OCI-LY1 (cell line): Measurements from ENCODE around the gene DACH1.

Source experiments
- H2AFZ ChIP-seq: fragments of 200-600 bp; sonication (generic), shearing (Covaris generic); 2 replicates; pipeline ENCODE4 v1.6.0; 2014; ENCODE audit warnings: antibody characterized with exemption, mild to moderate bottlenecking, low read length
- H3F3A ChIP-seq: fragments of 200-600 bp; sonication (generic), shearing (Covaris generic); 2 replicates; pipeline ENCODE4 v1.6.0; 2014; ENCODE audit warnings: mild to moderate bottlenecking, antibody characterized with exemption, low read length, moderate library complexity; ENCODE audit not compliant: insufficient read depth
- H3K27ac ChIP-seq: fragments of 200-600 bp; sonication (generic); 2 replicates; pipeline ENCODE4 v1.5.1; 2014; ENCODE audit warnings: low read length, mixed run types, mild to moderate bottlenecking, low read depth; ENCODE audit not compliant: poor library complexity, severe bottlenecking
- H3K27me3 ChIP-seq: fragments of 200-600 bp; sonication (generic); 2 replicates; pipeline ENCODE4 v1.6.0; 2014; ENCODE audit warnings: antibody characterized with exemption, mild to moderate bottlenecking, low read length, moderate library complexity; ENCODE audit not compliant: insufficient read depth
- H3K36me3 ChIP-seq: fragments of 200-600 bp; sonication (generic); 2 replicates; pipeline ENCODE4 v1.6.1; 2014; ENCODE audit warnings: mild to moderate bottlenecking, antibody characterized with exemption, low read length, moderate library complexity, mixed read lengths; ENCODE audit not compliant: insufficient read depth
- H3K4me1 ChIP-seq: fragments of 200-600 bp; sonication (generic); 2 replicates; pipeline ENCODE4 v1.5.1; 2014; ENCODE audit warnings: mild to moderate bottlenecking, low read length, moderate library complexity; ENCODE audit not compliant: insufficient read depth, severe bottlenecking
- H3K4me2 ChIP-seq: fragments of 200-600 bp; sonication (generic), shearing (Covaris generic); 2 replicates; pipeline ENCODE4 v1.6.1; 2014; ENCODE audit warnings: low read length
- H3K4me3 ChIP-seq: fragments of 200-600 bp; sonication (generic); 2 replicates; pipeline ENCODE4 v1.5.1; 2014; ENCODE audit warnings: low read length, low read depth, mild to moderate bottlenecking, mixed read lengths; ENCODE audit not compliant: poor library complexity, severe bottlenecking
- H3K79me2 ChIP-seq: fragments of 200-600 bp; shearing (Covaris generic); 2 replicates; pipeline ENCODE4 v1.6.1; 2016; ENCODE audit warnings: mixed run types, low read length, mixed read lengths; ENCODE audit not compliant: insufficient read depth
- H3K9ac ChIP-seq: fragments of 200-600 bp; sonication (generic), shearing (Covaris generic); 2 replicates; pipeline ENCODE4 v1.6.1; 2014; ENCODE audit warnings: mild to moderate bottlenecking, low read length, mixed read lengths
- H3K9me2 ChIP-seq: fragments of 200-600 bp; sonication (generic), shearing (Covaris generic); 2 replicates; pipeline ENCODE4 v1.6.1; 2014; ENCODE audit warnings: low read depth, mild to moderate bottlenecking, low read length, mixed read lengths
- H3K9me3 ChIP-seq: fragments of 200-600 bp; shearing (Covaris generic); 2 replicates; pipeline ENCODE4 v1.6.1; 2014; ENCODE audit warnings: low read length, mixed read lengths
- H4K20me1 ChIP-seq: fragments of 200-600 bp; sonication (generic), shearing (Covaris generic); 2 replicates; pipeline ENCODE4 v1.6.0; 2016; ENCODE audit warnings: mild to moderate bottlenecking, low read length; ENCODE audit not compliant: insufficient read depth
- EZH2 ChIP-seq: fragments of 200-600 bp; sonication (generic), shearing (Covaris generic); IDR thresholded peaks from 2 replicates; pipeline ENCODE4 v1.8.0; 2017; ENCODE audit warnings: borderline replicate concordance, mixed run types, mild to moderate bottlenecking, antibody characterized with exemption, low read length, moderate library complexity, mixed read lengths
- TF ChIP-seq, protein P1 (sequence below): fragments of 200-600 bp; sonication (generic), shearing (Covaris generic); IDR thresholded peaks from 2 replicates; pipeline ENCODE4 v1.5.1; 2017; ENCODE audit warnings: mild to moderate bottlenecking, antibody characterized with exemption, low read length, moderate library complexity, mixed read lengths

The DACH1 gene

DNA sequence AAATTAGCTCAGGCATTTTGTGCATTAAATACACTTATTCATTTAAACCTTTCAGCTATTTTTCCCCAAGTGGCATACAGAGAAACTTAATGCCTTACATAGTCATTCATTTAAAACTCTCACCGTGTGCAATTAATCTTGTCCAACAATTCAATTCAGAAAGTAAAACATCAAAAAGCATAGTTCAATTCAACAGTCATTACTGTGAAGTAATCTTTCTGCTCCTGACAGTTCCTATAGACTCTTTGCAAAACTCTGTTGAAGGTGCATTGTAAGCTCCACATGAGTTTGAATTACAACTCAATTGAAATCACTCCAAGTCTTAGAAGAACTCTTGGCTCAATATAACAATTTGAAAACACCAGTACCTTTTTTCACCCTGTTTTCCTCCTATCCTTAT is 228.3 kb downstream of the DACH1 start:
- H3K27ac ChIP-seq, result no peak overlapping the region
- H3K27me3 ChIP-seq, result no peaks in the 10 kb centered on the region
- H3K9ac ChIP-seq, result no peak overlapping the region
- no peaks in the 10 kb centered on the region for H3K4me1 ChIP-seq
- H3K36me3 ChIP-seq, result no peaks in the 10 kb centered on the region
- no peak overlapping the region for H3K4me2 ChIP-seq
- H3K4me3 ChIP-seq, result no peak overlapping the region
- H3K9me2 ChIP-seq, result no peaks in the 10 kb centered on the region
- no peaks in the 10 kb centered on the region for H3K9me3 ChIP-seq
- H4K20me1 ChIP-seq, result no peaks in the 10 kb centered on the region
- no peak for TF ChIP-seq EZH2
- TF ChIP-seq, protein P1, sequence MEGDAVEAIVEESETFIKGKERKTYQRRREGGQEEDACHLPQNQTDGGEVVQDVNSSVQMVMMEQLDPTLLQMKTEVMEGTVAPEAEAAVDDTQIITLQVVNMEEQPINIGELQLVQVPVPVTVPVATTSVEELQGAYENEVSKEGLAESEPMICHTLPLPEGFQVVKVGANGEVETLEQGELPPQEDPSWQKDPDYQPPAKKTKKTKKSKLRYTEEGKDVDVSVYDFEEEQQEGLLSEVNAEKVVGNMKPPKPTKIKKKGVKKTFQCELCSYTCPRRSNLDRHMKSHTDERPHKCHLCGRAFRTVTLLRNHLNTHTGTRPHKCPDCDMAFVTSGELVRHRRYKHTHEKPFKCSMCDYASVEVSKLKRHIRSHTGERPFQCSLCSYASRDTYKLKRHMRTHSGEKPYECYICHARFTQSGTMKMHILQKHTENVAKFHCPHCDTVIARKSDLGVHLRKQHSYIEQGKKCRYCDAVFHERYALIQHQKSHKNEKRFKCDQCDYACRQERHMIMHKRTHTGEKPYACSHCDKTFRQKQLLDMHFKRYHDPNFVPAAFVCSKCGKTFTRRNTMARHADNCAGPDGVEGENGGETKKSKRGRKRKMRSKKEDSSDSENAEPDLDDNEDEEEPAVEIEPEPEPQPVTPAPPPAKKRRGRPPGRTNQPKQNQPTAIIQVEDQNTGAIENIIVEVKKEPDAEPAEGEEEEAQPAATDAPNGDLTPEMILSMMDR, result no peak
- no peaks in the 10 kb centered on the region for H3F3A ChIP-seq
- no peak overlapping the region for H2AFZ ChIP-seq
- no peaks in the 10 kb centered on the region for H3K79me2 ChIP-seq

DNA sequence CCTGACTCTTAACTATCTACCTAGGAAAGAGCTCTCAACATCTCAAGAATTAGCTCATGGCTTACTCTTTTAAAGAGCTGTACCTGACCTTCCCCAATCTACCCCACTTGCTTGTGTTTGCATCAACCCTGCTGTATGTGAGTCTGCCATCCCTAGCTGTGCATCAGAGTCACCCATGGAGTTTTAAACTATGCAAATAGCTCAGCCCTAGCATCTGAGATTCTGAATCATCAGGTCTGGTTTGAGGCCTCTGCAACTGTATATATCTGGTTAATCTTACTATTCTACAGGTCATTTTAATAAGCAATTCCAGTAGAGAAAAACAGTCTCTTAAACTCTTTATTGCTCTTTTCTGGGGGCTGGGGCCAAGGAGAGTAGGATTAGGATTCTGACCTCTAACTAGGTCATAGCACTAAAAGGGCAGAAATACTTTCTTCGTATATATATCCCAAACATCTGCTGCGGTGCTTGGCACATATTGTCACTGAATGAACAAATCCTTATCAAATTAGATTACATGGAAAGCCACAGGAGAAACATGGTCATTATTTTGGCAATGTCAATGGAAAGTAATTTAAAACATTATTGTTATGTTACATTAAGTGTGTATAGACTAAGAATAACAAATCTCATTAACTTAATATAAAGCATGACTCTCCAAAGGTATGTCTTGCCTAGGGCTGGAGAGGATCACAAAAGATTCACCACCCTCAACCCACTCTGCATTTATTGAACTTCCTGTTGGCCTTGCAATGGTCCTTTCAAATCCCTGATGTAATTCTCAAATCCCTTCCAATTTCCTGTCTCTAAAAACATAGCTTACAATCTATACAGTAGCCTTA is 232.2 kb downstream of the DACH1 start:
- Histone ChIP-seq H3K27me3 (no peaks in the 10 kb centered on the region), H3F3A (no peaks in the 10 kb centered on the region), H3K9me3 (no peaks in the 10 kb centered on the region), H3K4me3 (no peak overlapping the region), H3K79me2 (no peaks in the 10 kb centered on the region), H4K20me1 (no peaks in the 10 kb centered on the region), H3K36me3 (no peaks in the 10 kb centered on the region), H3K9me2 (no peaks in the 10 kb centered on the region), H3K4me1 (no peaks in the 10 kb centered on the region), H3K9ac (no peak overlapping the region), H3K4me2 (no peak overlapping the region), H3K27ac (no peak overlapping the region), H2AFZ (no peak overlapping the region)
- no peak for TF ChIP-seq EZH2
- TF ChIP-seq, protein P1, result no peak

DNA sequence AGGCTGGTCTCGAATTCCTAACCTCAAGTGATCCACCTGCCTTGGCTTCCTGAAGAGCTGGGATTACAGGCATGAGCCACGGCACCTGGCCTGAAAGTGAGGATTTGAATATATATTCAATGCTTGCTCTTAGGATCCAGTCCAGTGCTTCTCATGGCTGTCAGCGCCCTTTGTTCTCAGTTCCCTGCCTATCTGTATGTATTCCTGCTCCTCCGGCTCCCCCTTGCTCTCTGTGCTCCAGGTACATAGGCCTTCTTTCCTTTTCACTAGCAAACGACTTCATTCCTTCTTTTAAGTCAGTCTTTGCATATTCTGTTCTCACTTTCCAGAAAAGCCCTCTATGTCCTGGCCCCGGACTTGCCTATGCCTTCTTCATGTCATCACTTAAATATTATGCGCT is 232.8 kb downstream of the DACH1 start:
- H3K27me3 ChIP-seq, result no peaks in the 10 kb centered on the region
- H4K20me1 ChIP-seq, result no peaks in the 10 kb centered on the region
- H3K4me2 ChIP-seq, result no peak overlapping the region
- H3K9ac ChIP-seq, result no peak overlapping the region
- no peak overlapping the region for H3K4me3 ChIP-seq
- H3K79me2 ChIP-seq, result no peaks in the 10 kb centered on the region
- H3K9me3 ChIP-seq, result no peaks in the 10 kb centered on the region
- no peaks in the 10 kb centered on the region for H3F3A ChIP-seq
- TF ChIP-seq, protein P1, result no peak
- no peak for TF ChIP-seq EZH2
- H2AFZ ChIP-seq, result no peak overlapping the region
- no peaks in the 10 kb centered on the region for H3K4me1 ChIP-seq
- H3K9me2 ChIP-seq, result no peaks in the 10 kb centered on the region
- no peaks in the 10 kb centered on the region for H3K36me3 ChIP-seq
- no peak overlapping the region for H3K27ac ChIP-seq
